Measurements from ENCODE around the gene TRAF3IP3. TPM values are rescaled to one million over a fixed set of nuclear protein-coding genes. Genes with fewer than 3 reads are reported as not detected.
A peak's percentile ranks its signal among the peaks of the same experiment; 100 is the strongest.

TRAF3IP3 gene
- total RNA-seq, 1 experiment from 2014 or later, result not detected

DNA sequence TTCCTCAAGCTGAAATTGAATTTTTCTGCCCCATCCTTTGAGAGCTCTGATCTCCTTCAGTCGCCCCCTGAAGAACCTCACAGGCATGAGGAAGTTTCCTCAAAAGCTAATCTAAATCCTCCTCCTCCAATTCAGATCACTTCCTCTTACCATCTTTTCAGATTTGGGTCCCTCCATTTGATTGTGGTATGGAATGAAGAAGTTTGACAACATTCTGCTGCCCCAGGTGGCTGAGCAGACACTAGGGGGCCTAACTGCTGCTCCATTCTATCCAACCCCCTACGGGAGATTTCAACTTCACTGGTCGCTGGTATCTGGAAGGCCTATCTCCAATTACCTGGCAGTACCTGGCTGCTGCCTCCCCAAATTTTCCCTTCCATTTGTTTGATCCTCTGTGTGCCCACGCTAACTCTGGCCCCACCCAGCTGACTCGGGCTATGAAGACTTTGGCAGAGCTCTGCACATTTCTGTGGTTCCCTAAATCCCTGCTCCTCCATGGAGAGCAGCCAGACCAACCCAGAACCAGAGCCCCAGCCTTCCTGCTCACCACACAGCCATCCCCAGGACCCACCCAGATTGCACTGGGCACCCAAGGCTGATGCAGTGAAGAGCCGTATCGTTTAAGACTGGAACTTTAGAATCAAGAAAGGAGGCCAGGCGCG lies 42.3 kb downstream of the TRAF3IP3 start:
- Histone ChIP-seq H3K27me3 (replicated peaks; ENCODE audit: control insufficient read depth, insufficient read depth, low read length) (no peaks in the 10 kb centered on the region), H3K4me1 (peaks cover 14% of the 10 kb centered on the region), H3K9me3 (no peaks in the 10 kb centered on the region), H3K4me3 (ENCODE audit: low read depth, low read length) (no peak overlapping the region), H3K36me3 (ENCODE audit: control insufficient read depth, insufficient read depth, low read length) (no peaks in the 10 kb centered on the region; the same call in 1 of the 2 replicates)
- Mint-ChIP-seq H3K9me3 (ENCODE audit: unreplicated experiment) (no peaks in the 10 kb centered on the region), H3K27ac (ENCODE audit: unreplicated experiment) (no peak overlapping the region), H3K4me1 (ENCODE audit: low read depth, unreplicated experiment) (peaks cover 8% of the 10 kb centered on the region), H3K4me3 (ENCODE audit: unreplicated experiment) (no peak overlapping the region), H3K36me3 (ENCODE audit: insufficient read depth, unreplicated experiment) (peaks cover 57% of the 10 kb centered on the region), H3K27me3 (ENCODE audit: insufficient read depth, unreplicated experiment) (no peaks in the 10 kb centered on the region)
- TF ChIP-seq, protein P1, sequence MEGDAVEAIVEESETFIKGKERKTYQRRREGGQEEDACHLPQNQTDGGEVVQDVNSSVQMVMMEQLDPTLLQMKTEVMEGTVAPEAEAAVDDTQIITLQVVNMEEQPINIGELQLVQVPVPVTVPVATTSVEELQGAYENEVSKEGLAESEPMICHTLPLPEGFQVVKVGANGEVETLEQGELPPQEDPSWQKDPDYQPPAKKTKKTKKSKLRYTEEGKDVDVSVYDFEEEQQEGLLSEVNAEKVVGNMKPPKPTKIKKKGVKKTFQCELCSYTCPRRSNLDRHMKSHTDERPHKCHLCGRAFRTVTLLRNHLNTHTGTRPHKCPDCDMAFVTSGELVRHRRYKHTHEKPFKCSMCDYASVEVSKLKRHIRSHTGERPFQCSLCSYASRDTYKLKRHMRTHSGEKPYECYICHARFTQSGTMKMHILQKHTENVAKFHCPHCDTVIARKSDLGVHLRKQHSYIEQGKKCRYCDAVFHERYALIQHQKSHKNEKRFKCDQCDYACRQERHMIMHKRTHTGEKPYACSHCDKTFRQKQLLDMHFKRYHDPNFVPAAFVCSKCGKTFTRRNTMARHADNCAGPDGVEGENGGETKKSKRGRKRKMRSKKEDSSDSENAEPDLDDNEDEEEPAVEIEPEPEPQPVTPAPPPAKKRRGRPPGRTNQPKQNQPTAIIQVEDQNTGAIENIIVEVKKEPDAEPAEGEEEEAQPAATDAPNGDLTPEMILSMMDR (IDR thresholded peaks at IDR 0.05; ENCODE audit: insufficient read depth in 1 of 2, low read depth in 1 of 2, low read length in 1 of 2, severe bottlenecking in 1 of 2, unreplicated experiment in 1 of 2), result peak in 1 of 2 experiments; percentile 49
- POLR2A ChIA-PET, result no interaction called here
- CTCF ChIA-PET, result interaction anchor here (1.1 kb wide), 1 partner anchor 8 kb away, joined by 6 read pairs; the partner anchor contains the start of gene IRF6
- no TSS peak for BruUV-seq (replicated peaks)
- DNase-seq, result no peak
- intact Hi-C loops (cut with micrococcal nuclease; ENCODE audit: unreplicated experiment), result no loop called here

DNA sequence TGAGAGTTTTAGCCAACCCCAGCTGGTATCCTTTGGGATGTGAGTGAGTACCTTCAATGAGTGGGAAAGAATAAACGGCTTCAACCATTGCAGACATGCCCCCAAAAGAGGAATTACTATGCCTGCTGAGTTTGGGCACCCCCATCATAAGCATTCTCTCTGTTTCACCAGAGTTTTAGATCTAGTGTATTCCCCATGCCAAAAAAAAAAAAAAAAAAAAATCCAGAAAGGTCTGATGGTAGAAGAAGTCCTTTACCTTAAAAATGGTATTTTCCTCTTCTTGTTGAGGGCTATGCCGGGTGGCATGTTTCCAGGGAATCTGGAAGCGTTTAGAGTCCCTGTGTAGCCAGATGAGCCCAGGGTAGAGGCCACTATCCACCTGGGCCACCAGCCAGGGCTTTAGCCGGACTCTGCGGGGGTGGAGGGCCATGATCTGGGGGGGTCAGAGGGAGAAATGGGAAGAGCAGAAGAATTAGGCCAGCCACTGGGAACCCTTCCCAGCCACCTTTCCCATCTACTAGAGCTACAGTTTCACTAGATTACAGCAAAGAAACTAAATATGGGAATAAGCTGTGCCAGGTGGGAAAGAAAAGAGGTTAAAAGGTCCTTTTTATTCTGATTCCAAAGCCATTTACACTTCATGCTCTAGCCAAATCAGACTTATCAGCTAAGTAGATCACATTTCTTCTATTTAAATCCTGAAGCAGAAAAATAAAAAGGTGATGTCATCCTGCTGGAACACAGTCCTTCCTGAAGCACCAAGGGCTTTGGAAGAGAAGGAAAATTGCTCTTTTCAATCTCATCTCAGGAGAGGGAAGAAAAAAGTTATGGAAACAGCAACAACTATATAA lies 45.4 kb downstream of the TRAF3IP3 start:
- no peak for DNase-seq
- Histone ChIP-seq H3K4me3 (ENCODE audit: low read depth, low read length) (no peak overlapping the region), H3K4me1 (peaks cover 10% of the 10 kb centered on the region), H3K27me3 (replicated peaks; ENCODE audit: control insufficient read depth, insufficient read depth, low read length) (no peaks in the 10 kb centered on the region), H3K36me3 (ENCODE audit: control insufficient read depth, insufficient read depth, low read length) (no peaks in the 10 kb centered on the region; the same call in 1 of the 2 replicates), H3K9me3 (no peaks in the 10 kb centered on the region)
- Mint-ChIP-seq H3K4me3 (ENCODE audit: unreplicated experiment) (no peak overlapping the region), H3K9me3 (ENCODE audit: unreplicated experiment) (no peaks in the 10 kb centered on the region), H3K27me3 (ENCODE audit: insufficient read depth, unreplicated experiment) (no peaks in the 10 kb centered on the region), H3K4me1 (ENCODE audit: low read depth, unreplicated experiment) (peaks cover 19% of the 10 kb centered on the region), H3K36me3 (ENCODE audit: insufficient read depth, unreplicated experiment) (peaks cover 27% of the 10 kb centered on the region), H3K27ac (ENCODE audit: unreplicated experiment) (no peak overlapping the region)
- TF ChIP-seq, protein P1 (IDR thresholded peaks at IDR 0.05; ENCODE audit: insufficient read depth in 1 of 2, low read depth in 1 of 2, low read length in 1 of 2, severe bottlenecking in 1 of 2, unreplicated experiment in 1 of 2), result no peak
- POLR2A ChIA-PET, result no interaction called here
- BruUV-seq (replicated peaks), result no TSS peak
- intact Hi-C loops (cut with micrococcal nuclease; ENCODE audit: unreplicated experiment), result no loop called here
- CTCF ChIA-PET, result interaction anchor here (0.6 kb wide), 1 partner anchor 43 kb away, joined by 3 read pairs; no protein-coding TSS in a partner anchor

DNA sequence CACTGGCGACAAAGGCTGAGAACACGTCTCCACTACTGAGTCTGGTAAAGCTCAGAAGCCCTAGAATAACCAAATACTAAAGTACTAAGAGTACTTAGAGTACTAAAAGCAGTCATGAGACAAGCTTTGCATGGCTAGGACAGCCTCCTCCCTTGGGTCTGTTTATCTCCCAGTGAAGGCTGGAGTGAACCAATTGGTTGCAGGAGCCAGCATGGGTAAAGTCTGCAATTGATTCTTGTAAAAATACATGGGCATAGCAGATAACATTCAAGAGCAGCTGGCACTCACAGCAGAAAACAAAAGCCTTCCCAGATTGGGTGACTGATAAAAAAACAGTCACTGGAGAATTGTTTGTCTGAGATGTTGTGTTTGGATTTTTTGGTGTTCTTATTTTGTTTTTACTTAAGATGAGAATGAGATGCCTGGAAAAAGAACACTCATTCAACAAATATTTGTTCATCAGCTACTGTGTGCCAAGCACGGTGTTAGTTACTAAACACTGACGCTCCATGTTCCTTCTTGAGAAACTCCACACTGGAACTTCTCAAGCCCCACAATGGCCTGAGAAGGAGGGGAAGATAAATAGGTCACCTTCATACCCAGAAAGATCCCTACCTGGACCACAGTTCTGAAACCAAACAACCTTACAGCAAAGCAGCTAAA lies 46.4 kb downstream of the TRAF3IP3 start:
- Mint-ChIP-seq H3K27me3 (ENCODE audit: insufficient read depth, unreplicated experiment) (no peaks in the 10 kb centered on the region), H3K27ac (ENCODE audit: unreplicated experiment) (no peak overlapping the region), H3K4me3 (ENCODE audit: unreplicated experiment) (no peak overlapping the region), H3K36me3 (ENCODE audit: insufficient read depth, unreplicated experiment) (peaks cover 20% of the 10 kb centered on the region), H3K4me1 (ENCODE audit: low read depth, unreplicated experiment) (peaks cover 13% of the 10 kb centered on the region), H3K9me3 (ENCODE audit: unreplicated experiment) (no peaks in the 10 kb centered on the region)
- no peak for DNase-seq
- ChIA-PET CTCF (no interaction called here), POLR2A (no interaction called here)
- intact Hi-C loops (cut with micrococcal nuclease; ENCODE audit: unreplicated experiment), result no loop called here
- no peak overlapping the region for H3K4me3 ChIP-seq (ENCODE audit: low read depth, low read length)
- TF ChIP-seq, protein P1 (IDR thresholded peaks at IDR 0.05; ENCODE audit: insufficient read depth in 1 of 2, low read depth in 1 of 2, low read length in 1 of 2, severe bottlenecking in 1 of 2, unreplicated experiment in 1 of 2), result no peak
- H3K4me1 ChIP-seq, result peaks cover 4% of the 10 kb centered on the region; the same call in 1 of the 2 replicates
- H3K36me3 ChIP-seq (ENCODE audit: control insufficient read depth, insufficient read depth, low read length), result no peaks in the 10 kb centered on the region; the same call in 1 of the 2 replicates
- H3K9me3 ChIP-seq, result no peaks in the 10 kb centered on the region
- no peaks in the 10 kb centered on the region for H3K27me3 ChIP-seq (replicated peaks; ENCODE audit: control insufficient read depth, insufficient read depth, low read length)
- no TSS peak for BruUV-seq (replicated peaks)

Data from Caco-2 (cell line).